Measurements from ENCODE around the gene HMGCR.

DNA sequence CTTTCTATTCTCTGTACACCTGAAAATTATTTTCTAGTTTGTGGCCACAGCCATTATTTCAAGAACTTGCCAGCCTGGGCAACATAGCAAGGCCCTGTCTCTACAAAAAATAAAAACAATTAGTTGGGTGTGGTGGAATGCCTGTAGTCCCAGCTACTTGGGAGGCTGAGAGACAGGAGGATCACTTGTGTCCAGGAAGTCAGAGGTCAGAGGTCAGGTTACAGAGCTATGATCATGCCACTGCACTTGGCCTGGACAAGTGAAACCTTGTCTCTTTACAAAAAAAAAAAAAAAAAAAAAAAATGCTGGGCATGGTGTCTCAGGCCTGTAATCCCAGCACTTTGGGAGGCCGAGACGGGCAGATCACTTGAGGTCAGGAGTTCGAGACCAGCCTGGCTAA, 58.3 kb downstream of the HMGCR start:
- TF ChIP-seq, protein P1, sequence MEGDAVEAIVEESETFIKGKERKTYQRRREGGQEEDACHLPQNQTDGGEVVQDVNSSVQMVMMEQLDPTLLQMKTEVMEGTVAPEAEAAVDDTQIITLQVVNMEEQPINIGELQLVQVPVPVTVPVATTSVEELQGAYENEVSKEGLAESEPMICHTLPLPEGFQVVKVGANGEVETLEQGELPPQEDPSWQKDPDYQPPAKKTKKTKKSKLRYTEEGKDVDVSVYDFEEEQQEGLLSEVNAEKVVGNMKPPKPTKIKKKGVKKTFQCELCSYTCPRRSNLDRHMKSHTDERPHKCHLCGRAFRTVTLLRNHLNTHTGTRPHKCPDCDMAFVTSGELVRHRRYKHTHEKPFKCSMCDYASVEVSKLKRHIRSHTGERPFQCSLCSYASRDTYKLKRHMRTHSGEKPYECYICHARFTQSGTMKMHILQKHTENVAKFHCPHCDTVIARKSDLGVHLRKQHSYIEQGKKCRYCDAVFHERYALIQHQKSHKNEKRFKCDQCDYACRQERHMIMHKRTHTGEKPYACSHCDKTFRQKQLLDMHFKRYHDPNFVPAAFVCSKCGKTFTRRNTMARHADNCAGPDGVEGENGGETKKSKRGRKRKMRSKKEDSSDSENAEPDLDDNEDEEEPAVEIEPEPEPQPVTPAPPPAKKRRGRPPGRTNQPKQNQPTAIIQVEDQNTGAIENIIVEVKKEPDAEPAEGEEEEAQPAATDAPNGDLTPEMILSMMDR (IDR thresholded peaks at IDR 0.05) = no peak
- no peak for TF ChIP-seq EZH2 (IDR thresholded peaks at IDR 0.05; ENCODE audit: borderline replicate concordance, insufficient read depth, low read depth, low read length, poor library complexity, severe bottlenecking)

Measured in B cell (primary cell).